MM.1S (cell line): ENCODE data around the gene ZAR1L.

Source experiments
- DNase-seq: peaks from one replicate; pipeline ENCODE4 v3.0.0-alpha.2; 2015
- H2AFZ ChIP-seq: fragments of 300-600 bp; sonication (generic); 2 replicates; pipeline ENCODE4 v1.6.0; 2016; ENCODE audit warnings: antibody characterized with exemption, low read length
- H3F3A ChIP-seq: fragments of 300-600 bp; sonication (generic); 2 replicates; pipeline ENCODE4 v1.6.1; 2016; ENCODE audit warnings: mild to moderate bottlenecking, antibody characterized with exemption, low read length, moderate library complexity, mixed read lengths; ENCODE audit not compliant: insufficient read depth
- H3K27ac ChIP-seq: fragments of 300-600 bp; sonication (generic); 2 replicates; pipeline ENCODE4 v1.5.1; 2016; ENCODE audit warnings: mild to moderate bottlenecking, low read length
- H3K27me3 ChIP-seq: fragments of 300-600 bp; sonication (generic); replicated peaks from 2 replicates; pipeline ENCODE4 v1.6.0; 2016; ENCODE audit warnings: low read length; ENCODE audit not compliant: insufficient read depth
- H3K36me3 ChIP-seq: fragments of 300-600 bp; sonication (generic); replicated peaks from 2 replicates; pipeline ENCODE4 v1.6.1; 2016; ENCODE audit warnings: mild to moderate bottlenecking, low read length, mixed read lengths; ENCODE audit not compliant: insufficient read depth
- H3K4me1 ChIP-seq: fragments of 300-600 bp; sonication (generic); 2 replicates; pipeline ENCODE4 v1.6.1; 2016; ENCODE audit warnings: low read length, mixed read lengths
- H3K4me2 ChIP-seq: fragments of 300-600 bp; sonication (generic); 2 replicates; pipeline ENCODE4 v1.6.0; 2016; ENCODE audit warnings: low read depth, low read length
- H3K4me3 ChIP-seq: fragments of 300-600 bp; sonication (generic); 2 replicates; pipeline ENCODE4 v1.5.1; 2016; ENCODE audit warnings: low read length, mixed read lengths
- H3K79me2 ChIP-seq: fragments of 300-600 bp; sonication (generic); 2 replicates; pipeline ENCODE4 v1.6.1; 2016; ENCODE audit warnings: mixed run types, low read length, mixed read lengths
- H3K9ac ChIP-seq: fragments of 300-600 bp; sonication (generic); 2 replicates; pipeline ENCODE4 v1.6.1; 2016; ENCODE audit warnings: low read length, mixed read lengths
- H3K9me2 ChIP-seq: fragments of 300-600 bp; sonication (generic); replicated peaks from 2 replicates; pipeline ENCODE4 v1.6.1; 2016; ENCODE audit warnings: mild to moderate bottlenecking, low read length, mixed read lengths; ENCODE audit not compliant: insufficient read depth
- H3K9me3 ChIP-seq: fragments of 300-600 bp; sonication (generic); replicated peaks from 2 replicates; pipeline ENCODE4 v1.6.1; 2016; ENCODE audit warnings: mild to moderate bottlenecking, low read length, mixed read lengths; ENCODE audit not compliant: insufficient read depth
- H4K20me1 ChIP-seq: fragments of 300-600 bp; sonication (generic); 2 replicates; pipeline ENCODE4 v1.6.1; 2016; ENCODE audit warnings: mild to moderate bottlenecking, low read length, moderate library complexity, mixed read lengths; ENCODE audit not compliant: insufficient read depth
- CTCF ChIP-seq: fragments of 300-600 bp; sonication (generic); IDR thresholded peaks from 2 replicates; pipeline ENCODE4 v1.5.1; 2016; ENCODE audit warnings: antibody characterized with exemption, low read length, mixed read lengths
- EZH2 ChIP-seq: fragments of 300-600 bp; sonication (generic); optimal IDR thresholded peaks from 2 replicates; pipeline ENCODE3; 2017; ENCODE audit warnings: low read depth, mild to moderate bottlenecking, antibody characterized with exemption, low read length, mixed read lengths
- EZH2phosphoT487 ChIP-seq: fragments of 300-600 bp; sonication (generic); IDR thresholded peaks from 2 replicates; pipeline ENCODE4 v1.6.1; 2018; ENCODE audit warnings: antibody characterized with exemption, low read length

ZAR1L gene

GRCh38 chr13:32256243-32256642, 58.9 kb downstream of the ZAR1L start:
- no peaks in the 10 kb centered on the region for H3K4me1 ChIP-seq
- no peaks in the 10 kb centered on the region for H3K79me2 ChIP-seq
- H3K9me2 ChIP-seq: no peaks in the 10 kb centered on the region
- H3K27ac ChIP-seq: no peak overlapping the region
- H4K20me1 ChIP-seq: no peaks in the 10 kb centered on the region
- H3K4me2 ChIP-seq: no peak overlapping the region
- no peaks in the 10 kb centered on the region for H3K27me3 ChIP-seq
- no peak for TF ChIP-seq CTCF
- TF ChIP-seq EZH2: no peak
- no peak for TF ChIP-seq EZH2phosphoT487
- DNase-seq: no peak
- H2AFZ ChIP-seq: no peak overlapping the region
- H3F3A ChIP-seq: no peaks in the 10 kb centered on the region
- H3K36me3 ChIP-seq: no peaks in the 10 kb centered on the region
- no peak overlapping the region for H3K9ac ChIP-seq
- no peak overlapping the region for H3K4me3 ChIP-seq
- no peaks in the 10 kb centered on the region for H3K9me3 ChIP-seq

GRCh38 chr13:32255724-32256109, 59.4 kb downstream of the ZAR1L start:
- no peaks in the 10 kb centered on the region for H3K9me3 ChIP-seq
- no peaks in the 10 kb centered on the region for H3K79me2 ChIP-seq
- no peak overlapping the region for H3K27ac ChIP-seq
- no peak overlapping the region for H3K4me2 ChIP-seq
- no peak for DNase-seq
- H3K9me2 ChIP-seq: no peaks in the 10 kb centered on the region
- no peaks in the 10 kb centered on the region for H4K20me1 ChIP-seq
- H3K4me1 ChIP-seq: no peaks in the 10 kb centered on the region
- no peaks in the 10 kb centered on the region for H3F3A ChIP-seq
- H3K27me3 ChIP-seq: no peaks in the 10 kb centered on the region
- TF ChIP-seq CTCF: no peak
- TF ChIP-seq EZH2: no peak
- no peak for TF ChIP-seq EZH2phosphoT487
- no peak overlapping the region for H2AFZ ChIP-seq
- no peak overlapping the region for H3K9ac ChIP-seq
- no peaks in the 10 kb centered on the region for H3K36me3 ChIP-seq
- H3K4me3 ChIP-seq: no peak overlapping the region

- TF ChIP-seq EZH2 (no peak), CTCF (no peak)
- Histone ChIP-seq H3K4me3 (no peak overlapping the region), H3K9me2 (no peaks in the 10 kb centered on the region), H4K20me1 (no peaks in the 10 kb centered on the region), H3K36me3 (no peaks in the 10 kb centered on the region), H3K79me2 (no peaks in the 10 kb centered on the region), H3K4me2 (no peak overlapping the region), H3K9me3 (no peaks in the 10 kb centered on the region), H3K4me1 (no peaks in the 10 kb centered on the region), H3K9ac (no peak overlapping the region), H2AFZ (no peak overlapping the region), H3F3A (no peaks in the 10 kb centered on the region), H3K27ac (no peak overlapping the region), H3K27me3 (no peaks in the 10 kb centered on the region)
- DNase-seq: no peak
Observed at GRCh38 chr13:32254916-32255723, 60.0 kb downstream of the ZAR1L start.
